LNCaP clone FGC (cell line): ENCODE results near the gene GRN.
A peak's percentile ranks its signal among the peaks of the same experiment; 100 is the strongest.
"Not testable (repeated sequence)": the region's sequence is repeated elsewhere in the genome, so short reads cannot be mapped to it uniquely, and the experiment has no call there.

Source experiments
- DNase-seq: peaks from one replicate; pipeline ENCODE4 v3.0.0-alpha.2; 2011; ENCODE audit warnings: low read depth
- H3K4me3 ChIP-seq: 2 replicates; pipeline ENCODE4 v1.5.1; 2011; ENCODE audit warnings: mild to moderate bottlenecking, low read depth, low read length, control low read depth
- CTCF ChIP-seq: IDR thresholded peaks from 2 replicates; pipeline ENCODE4 v1.5.1; 2012; ENCODE audit warnings: mild to moderate bottlenecking; ENCODE audit not compliant: control insufficient read depth, insufficient read depth; ENCODE audit errors: extremely low read depth

The GRN gene

DNA sequence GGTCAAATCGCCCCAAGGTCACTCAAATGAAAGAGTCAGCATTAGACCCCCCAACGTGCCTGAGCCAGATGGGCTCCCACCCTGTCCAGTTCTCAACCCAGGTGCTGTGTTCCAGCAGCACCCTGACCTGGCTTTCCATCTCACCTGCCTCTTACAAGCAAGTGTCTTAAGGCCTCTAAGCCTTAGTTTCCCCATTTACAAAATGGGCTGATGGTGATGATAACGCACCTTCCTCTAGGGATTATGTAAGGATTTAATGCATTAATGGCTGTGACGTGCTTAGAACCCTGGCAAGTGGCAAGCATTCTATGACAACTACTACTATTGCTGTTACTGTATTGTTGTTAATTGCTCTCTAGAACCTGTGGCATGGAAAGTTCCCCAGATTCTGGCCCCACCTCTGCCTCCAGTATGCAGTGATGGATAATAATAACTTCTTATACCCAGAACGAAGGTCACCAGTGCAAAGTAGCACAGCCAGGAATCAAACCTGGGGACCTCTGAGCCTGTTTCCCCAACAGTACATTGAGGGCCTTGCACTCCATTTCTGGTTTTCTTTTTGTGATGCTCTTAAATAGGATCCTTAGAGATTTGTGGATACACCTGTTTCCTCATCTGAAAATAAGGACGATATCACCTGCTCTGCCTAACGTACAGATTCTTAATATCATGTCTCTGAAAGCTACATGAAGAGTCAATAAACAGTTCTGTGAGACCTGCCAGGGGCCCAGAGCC is 17.2 kb upstream of the GRN start:
- H3K4me3 ChIP-seq, result no peak overlapping the region
- no peak for TF ChIP-seq CTCF
- DNase-seq, result no peak

DNA sequence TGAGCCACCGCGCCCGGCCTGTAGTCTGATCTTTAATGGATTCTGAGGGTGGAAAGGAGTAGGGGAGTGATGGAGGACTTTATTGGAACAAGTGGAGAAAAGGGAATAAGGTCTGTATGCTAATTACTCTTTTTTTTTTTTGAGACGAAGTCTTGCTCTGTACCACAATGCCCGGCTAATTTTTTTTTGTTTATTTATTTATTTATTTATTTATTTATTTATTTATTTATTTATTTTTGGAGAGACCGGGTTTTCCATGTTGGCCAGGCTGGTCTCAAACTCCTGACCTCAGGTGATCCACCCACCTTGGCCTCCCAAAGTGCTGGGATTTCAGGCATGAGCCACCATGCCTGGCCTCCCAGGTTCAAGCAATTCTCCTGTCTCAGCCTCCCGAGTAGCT is 15.6 kb upstream of the GRN start:
- DNase-seq, H3K4me3 ChIP-seq: not testable (repeated sequence)

DNA sequence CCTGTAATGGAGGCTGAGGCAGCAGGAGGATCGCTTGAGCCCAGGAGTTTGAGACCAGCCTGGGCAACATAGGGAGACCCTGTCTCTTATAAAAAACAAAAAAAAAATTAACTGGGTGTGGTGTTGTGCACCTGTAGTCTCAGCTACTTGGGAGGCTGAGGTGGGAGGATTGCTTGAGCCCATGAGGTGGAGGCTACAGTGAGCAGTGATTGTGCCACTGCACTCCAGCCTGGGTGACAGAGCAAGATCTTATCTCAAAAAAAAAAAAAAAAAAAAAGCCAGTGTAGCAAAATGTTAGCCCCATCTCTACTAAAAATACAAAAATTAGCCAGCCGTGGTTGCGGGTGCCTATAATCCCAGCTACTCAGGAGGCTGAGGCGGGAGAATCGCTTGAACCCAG is 14.8 kb upstream of the GRN start:
- DNase-seq, result not testable (repeated sequence)

DNA sequence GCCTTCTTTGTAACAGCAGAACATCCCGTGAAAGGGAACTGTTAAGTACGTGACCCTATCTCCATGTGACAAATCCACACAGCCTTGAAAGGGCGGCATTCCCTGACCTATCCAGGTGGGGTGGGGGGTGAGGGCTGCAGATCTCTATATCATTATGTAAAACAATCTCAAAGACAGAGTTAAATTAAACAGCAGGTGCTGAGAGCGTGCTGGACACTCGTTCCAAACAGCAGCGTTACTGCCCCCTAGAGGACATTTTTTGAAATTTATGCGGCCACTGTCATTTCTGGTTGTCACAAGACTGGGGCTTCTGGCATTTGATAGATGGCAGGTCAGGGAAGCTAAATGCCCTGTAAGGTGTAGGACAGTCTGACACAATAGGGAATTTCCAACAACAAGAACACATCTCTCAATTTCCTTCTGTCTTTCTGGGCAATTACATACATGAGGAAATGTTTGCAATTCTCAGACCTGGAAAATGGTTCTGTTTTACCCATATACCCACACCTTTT is 13.8 kb upstream of the GRN start:
- DNase-seq, result peak; percentile 34
- H3K4me3 ChIP-seq, result no peak overlapping the region
- peak; percentile 55 for TF ChIP-seq CTCF

More for the DNA sequence above, 14.8 kb upstream of the GRN start:
- H3K4me3 ChIP-seq, result not testable (repeated sequence)

DNA sequence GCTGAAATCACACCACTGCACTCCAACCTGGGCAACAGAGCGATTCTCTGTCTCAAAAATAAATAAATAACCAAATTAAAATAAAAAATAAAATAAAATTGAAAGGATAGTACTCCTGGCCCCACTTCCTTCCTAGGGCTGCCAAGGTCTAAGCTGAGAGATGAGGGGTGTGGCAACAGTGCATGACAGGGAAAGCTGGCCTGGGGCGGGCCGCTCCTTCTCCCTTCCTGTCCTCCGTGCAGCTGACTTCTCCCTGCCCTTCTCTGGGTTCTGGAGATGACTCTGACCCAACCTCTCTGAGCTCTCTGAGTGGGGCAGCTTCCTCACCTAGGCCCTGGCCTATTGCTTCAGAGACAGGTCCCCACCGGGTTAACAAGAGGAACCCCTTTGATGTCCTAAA is 11.7 kb upstream of the GRN start:
- no peak for DNase-seq
- no peak overlapping the region for H3K4me3 ChIP-seq
- no peak for TF ChIP-seq CTCF

DNA sequence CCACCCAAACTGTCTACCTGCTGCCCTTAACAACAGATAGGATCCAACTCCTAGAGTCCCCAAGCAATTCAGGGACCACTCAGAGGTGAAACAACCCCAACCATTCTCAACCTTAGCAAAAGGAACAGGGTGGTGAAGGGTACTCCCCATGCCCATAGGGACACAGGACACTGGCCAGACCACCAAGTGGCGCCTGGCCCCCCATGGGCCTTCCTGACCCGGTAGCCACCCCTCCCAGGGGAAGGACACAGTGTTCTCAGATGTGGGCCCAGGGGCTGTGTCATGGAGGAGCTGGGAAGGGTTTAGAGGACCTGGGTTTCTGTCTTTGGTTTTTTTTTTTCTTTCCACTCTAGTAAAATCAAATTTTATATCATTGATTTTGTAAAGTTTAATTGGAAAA is 10.8 kb upstream of the GRN start:
- no peak for DNase-seq
- H3K4me3 ChIP-seq, result no peak overlapping the region
- TF ChIP-seq CTCF, result no peak

DNA sequence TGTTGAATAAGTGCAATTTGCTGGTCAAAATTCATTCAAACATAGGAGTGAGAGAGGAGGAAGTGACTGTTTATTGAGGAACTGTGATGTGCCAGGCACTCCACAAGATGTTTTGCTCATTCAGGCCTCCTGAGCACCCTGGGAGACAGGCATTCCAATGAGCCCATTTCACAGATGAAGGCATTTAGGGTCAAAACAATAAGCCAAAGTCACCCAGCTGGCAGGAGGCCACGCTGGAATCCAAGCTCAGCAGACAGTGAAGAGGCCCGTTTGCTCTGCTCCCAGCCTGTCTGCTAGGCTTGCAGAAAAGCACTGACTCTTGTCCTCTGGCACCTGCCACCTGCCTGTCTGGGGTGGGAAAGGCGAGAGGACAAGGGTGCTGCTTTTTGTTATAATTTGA is 10.4 kb upstream of the GRN start:
- no peak for DNase-seq
- no peak for TF ChIP-seq CTCF
- no peak overlapping the region for H3K4me3 ChIP-seq

GRCh38 chr17:44335564-44335963 is 9.5 kb upstream of the GRN start:
- TF ChIP-seq CTCF, result no peak
- no peak for DNase-seq
- no peak overlapping the region for H3K4me3 ChIP-seq
